CD4-positive, alpha-beta T cell treated with Interleukin-4 for 1 hour (primary cell): ENCODE results near the gene CAPN13.
"Not testable (repeated sequence)": the region's sequence is repeated elsewhere in the genome, so short reads cannot be mapped to it uniquely, and the experiment has no call there.

Experiments
- DNase-seq, 2 donors: peaks; one replicate each; pipeline ENCODE4 v3.0.0-alpha.2; 2020 to 2022

CAPN13 gene

GRCh38 chr2:30697242-30698103, 109.8 kb downstream of the CAPN13 start:
- DNase-seq = not testable (repeated sequence)

- DNase-seq = no peak
These were observed 111.5 kb downstream of the CAPN13 start for GRCh38 chr2:30695749-30696148.

GRCh38 chr2:30694286-30695055, 112.8 kb downstream of the CAPN13 start:
- no peak for DNase-seq

- no peak for DNase-seq
These were observed 113.4 kb downstream of the CAPN13 start for GRCh38 chr2:30693821-30694281.

DNA sequence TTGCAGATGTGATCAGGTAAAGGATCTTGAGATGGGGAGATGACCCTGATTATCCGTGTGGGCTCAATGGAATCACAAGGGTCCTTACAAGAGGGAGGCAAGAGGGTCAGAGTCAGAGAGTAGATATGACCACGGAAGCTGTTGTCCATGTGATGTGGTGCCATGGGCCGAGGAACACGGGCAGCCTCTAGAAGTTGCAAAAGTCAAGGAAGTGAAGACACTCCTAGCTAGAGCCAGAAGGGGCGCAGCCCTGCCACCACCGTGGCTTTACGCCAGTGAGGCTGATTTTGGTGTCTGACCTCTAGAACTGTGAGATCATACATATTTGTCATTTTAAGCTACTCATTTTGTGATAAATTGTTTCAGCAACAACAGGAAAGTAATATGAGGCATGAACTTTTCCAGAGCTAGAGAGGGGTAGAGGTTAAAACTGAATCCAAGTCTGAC, 114.4 kb downstream of the CAPN13 start:
- no peak for DNase-seq

DNA sequence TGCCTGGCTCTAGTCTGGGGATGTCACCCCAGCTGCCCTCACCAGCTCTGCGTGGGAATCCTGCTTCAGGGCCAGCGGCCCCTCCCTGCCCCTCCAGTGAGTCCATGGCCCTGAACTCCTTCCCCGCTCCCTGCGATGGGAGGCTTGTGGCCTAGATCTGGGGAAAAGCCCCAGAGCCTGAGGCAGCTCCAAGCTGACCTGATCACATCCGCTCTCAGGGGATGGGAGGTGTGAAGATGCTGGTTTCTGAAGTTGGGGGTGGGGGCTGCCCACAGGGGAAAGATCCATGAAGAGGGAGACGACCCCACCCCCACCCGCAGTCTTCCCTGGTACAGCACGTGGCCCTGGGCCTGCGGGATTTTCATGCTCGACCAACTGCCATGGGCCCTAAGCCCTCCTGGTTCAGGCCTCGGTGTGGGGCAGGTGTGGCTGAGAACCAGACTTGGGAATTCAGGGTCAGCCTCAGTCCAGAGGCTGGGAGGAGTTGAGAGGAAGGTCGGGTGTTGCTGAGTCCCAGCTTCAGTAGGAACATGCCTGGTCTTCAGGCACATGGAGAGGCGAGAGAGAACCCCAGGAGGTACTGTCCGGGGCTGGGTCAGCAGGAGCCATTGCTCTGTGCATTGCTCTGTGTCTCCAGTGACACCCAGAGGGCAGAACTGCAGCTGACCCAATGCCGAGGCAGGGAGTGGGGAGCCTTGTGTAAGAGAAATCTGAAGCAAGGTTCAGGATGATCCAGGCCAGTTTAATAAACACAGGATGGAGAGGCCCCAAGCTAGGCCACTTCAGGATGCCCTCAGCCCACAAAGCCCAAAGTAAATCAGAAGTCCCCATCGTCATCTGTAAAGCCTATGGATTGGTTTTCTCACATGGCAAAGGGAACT, 115.1 kb downstream of the CAPN13 start:
- no peak for DNase-seq

DNA sequence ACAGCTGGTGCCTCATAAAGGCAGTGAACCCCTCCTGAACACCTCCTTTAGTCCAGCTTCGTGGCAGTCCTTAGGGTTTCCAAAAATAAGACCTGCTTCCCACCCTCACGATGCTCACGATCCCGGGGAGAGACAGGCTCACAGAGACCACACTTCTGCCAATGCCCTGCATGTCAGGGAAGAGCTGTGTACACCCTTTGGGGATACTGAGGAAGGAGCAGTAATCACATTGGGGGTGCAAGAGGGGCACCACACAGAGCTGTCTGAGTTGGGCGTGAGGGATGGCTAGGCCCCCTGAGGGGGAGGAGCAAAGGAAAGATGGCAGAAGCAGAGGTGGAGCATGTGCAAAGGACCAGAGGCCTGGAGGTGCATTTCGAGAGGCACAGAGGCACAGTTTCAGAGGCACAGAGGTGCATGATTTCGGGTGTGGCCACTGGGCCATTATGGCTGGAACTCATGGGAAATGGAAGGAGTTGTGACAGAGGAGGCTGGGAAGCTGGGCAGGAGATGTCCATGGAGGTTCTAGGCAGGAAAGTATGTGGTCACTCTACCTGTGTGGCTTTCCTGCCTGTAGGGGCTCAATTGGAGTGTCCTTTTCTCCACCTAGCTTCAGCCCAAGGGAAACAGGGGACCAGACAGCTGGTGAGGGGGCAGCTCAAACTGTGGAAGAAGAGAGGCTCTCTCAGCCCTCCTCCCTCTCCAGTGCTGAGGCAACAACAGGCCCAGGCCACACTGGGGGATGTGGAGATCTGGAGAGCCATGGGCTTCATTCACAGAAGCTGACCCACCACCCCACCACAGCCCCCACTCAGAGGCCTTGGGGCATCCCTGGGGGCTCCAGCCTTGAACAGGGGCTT, 115.9 kb downstream of the CAPN13 start:
- no peak for DNase-seq

- no peak for DNase-seq
These were observed 117.1 kb downstream of the CAPN13 start for GRCh38 chr2:30690126-30690561.

DNA sequence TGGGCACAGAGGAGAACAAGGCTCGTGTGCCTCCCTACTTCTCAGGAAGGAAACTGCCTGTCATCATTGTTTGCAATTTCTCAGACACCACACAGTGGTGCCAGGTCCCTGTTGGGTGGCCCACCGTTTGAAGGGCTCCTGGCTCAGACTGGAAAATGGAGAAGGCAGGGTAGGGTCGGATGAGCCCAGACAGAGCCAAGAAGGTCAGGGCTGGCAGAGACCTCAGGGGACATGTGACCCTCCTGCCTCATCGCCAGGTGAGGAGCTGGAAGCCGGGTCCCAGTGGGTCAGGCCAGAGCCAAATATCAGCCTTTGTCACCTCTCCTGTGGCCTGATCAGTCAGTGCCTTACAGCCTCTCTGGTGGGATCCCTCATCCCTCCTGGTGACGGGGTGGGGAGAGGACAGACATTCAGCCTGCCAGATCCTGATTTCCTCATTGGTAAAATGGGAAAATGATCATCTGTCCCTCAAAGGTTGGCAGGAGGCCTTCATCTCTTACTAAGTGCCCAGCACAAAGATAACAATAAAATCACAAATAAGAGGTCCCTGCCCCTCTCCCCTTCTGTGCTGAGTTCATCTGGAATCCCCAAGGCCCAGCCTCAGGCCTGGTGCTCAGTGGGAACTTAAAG, 117.6 kb downstream of the CAPN13 start:
- DNase-seq = no peak

- no peak for DNase-seq
These were observed 118.3 kb downstream of the CAPN13 start for GRCh38 chr2:30688956-30689401.

- no peak for DNase-seq
These were observed 120.6 kb downstream of the CAPN13 start for GRCh38 chr2:30686669-30687068.

GRCh38 chr2:30686000-30686399, 121.2 kb downstream of the CAPN13 start:
- DNase-seq = no peak

DNA sequence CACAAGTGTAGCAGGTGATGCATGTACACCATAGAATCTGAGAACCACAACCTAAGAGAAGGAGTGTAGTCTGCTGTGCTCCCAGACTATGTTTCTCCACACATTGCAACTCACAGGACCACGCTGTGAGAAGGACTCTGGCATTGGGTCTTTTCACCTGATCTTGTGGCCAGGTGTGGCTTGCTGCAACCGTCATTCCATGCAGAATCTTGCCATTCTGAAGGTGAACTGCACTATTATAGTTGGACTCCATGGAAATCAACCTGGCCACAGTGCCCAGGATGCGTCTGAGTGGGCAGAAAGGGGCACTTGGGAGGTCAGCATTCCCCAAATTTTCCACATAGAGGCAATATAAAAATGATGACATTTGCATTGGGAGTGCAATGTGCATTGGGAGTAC, 122.2 kb downstream of the CAPN13 start:
- DNase-seq = no peak

- DNase-seq = no peak
These were observed 122.7 kb downstream of the CAPN13 start for GRCh38 chr2:30684516-30684915.

- no peak for DNase-seq
These were observed 123.2 kb downstream of the CAPN13 start for GRCh38 chr2:30684026-30684425.

DNA sequence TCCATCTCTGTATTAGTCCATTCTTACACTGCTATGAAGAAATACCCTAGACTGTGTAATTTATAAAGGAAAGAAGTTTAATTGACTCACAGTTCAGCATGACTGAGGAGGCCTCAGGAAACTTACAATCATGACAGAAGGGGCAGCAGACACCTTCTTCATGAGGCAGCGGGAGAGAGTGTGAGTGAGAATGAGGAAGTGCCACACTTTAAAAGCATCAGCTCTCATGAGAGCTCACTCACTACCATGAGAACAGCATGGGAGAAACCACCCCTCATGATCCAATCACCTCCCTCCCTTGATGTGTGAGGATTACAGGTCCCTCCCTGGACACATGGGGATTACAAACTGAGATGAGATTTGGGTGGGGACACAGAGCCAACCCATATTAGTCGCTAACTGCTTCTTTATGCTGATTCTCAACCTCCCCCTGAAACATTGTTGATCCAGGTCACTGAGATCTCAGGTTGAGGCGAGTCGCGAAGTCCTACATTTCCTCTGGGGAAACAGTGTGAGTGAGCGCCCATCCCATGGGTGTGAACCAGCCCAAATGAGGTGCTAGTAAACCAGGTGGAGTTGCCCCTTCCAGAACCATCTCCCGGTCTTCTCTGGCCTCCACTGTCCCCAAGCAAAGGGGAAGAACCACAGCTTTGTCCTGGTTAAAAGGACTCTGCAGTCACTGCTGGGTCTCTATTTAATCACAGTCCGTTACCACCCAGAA, 123.8 kb downstream of the CAPN13 start:
- peak in 1 of 2 donors; percentile 34 for DNase-seq

- DNase-seq = no peak
These were observed 126.2 kb downstream of the CAPN13 start for GRCh38 chr2:30681022-30681421.

DNA sequence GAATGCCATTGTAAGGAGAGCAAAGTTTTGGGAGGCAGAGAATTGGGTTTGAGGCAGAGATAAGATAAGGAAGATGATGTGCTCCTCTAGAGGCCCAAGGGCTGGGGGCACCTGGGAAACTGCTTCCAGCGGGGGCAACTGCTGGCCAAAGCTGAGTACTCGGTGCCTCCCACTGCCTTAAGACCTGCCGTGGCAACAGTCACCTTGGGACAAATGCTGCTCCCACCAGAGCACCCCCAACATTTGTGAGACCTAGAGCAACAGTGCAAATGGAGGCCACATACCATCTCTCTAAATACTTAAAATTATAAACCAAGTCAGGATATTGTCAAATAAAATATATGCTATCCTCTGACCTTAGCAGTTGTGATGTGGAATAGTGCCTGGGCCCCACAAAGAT, 127.1 kb downstream of the CAPN13 start:
- no peak for DNase-seq

DNA sequence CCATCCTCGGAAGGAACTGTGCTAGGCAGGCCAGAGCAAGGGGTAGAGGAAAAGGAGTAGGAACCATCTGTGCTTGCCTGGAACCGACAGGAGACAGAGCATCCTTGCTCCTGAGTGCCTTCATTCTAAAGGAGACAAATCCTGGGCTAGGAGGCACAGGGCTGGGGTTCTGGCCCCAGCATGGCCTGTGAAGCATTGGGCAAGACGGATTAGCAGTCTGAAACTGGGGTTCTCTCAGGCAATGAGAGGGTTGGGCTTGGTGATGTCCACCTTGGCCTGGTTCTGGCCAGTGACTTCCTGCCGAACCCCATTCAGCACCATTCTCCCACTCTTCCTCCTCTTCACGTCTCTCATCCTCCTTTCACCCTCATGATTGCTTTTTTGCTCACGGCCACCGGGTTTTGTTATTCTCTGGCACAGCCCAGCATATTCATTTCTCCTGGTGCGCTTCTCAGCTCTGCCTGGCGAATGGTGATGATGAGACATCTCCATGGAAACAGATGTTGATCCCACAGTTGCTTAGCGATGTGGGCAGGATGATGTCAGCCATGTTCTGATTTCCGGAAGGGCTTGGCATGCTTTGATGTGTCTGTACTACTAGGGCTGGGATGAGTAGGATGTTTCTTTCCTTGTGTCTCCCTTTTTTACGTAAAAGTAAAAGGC, 127.7 kb downstream of the CAPN13 start:
- no peak for DNase-seq
